ES-I3 (cell line): ENCODE data around the gene ACOT9.
"Not testable (repeated sequence)": the region's sequence is repeated elsewhere in the genome, so short reads cannot be mapped to it uniquely, and the experiment has no call there.

ENCODE experiments used
- H3K36me3 ChIP-seq: 2 replicates; pipeline ENCODE4 v1.6.1; 2013; ENCODE audit warnings: mild to moderate bottlenecking, low read length, control low read depth, moderate library complexity; ENCODE audit not compliant: insufficient read depth
- H3K4me1 ChIP-seq: 2 replicates; pipeline ENCODE4 v1.6.1; 2013; ENCODE audit warnings: mild to moderate bottlenecking, control low read depth, low read length; ENCODE audit not compliant: insufficient read depth
- H3K9ac ChIP-seq: 2 replicates; pipeline ENCODE4 v1.6.1; 2013; ENCODE audit warnings: low read depth, mild to moderate bottlenecking, low read length, moderate library complexity
- H3K9me3 ChIP-seq: 2 replicates; pipeline ENCODE4 v1.6.1; 2013; ENCODE audit warnings: mild to moderate bottlenecking, low read length, moderate library complexity; ENCODE audit not compliant: control insufficient read depth, insufficient read depth

ACOT9 gene

GRCh38 chrX:23782455-23782854 is 39.4 kb upstream of the ACOT9 start:
- peaks cover 11% of the 10 kb centered on the region for H3K4me1 ChIP-seq
- no peaks in the 10 kb centered on the region for H3K9me3 ChIP-seq
- peaks cover 3% of the 10 kb centered on the region; the same call in 1 of the 2 replicates for H3K36me3 ChIP-seq
- H3K9ac ChIP-seq: peak overlapping the region; percentile 53; the same call in 1 of the 2 replicates

DNA sequence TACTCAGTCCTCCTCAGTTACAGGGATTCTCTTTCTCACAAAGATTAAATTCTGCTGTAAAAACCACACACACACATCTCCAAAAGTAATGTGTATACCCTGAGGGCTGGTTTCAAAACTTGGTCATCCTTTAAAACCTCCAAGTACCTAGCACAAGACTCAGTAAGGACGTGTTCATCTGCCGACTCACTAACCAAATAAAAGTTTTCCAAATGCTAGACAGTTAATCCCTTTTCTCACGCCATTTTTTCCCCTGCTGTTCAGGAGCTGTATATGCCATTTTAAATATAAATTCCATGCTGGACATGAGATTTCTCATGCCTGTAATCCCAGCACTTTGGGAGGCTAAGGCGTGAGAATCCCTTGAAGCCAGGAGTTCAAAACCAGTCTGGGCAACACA is 35.9 kb upstream of the ACOT9 start:
- H3K4me1 ChIP-seq: peaks cover 11% of the 10 kb centered on the region
- H3K9me3 ChIP-seq: no peaks in the 10 kb centered on the region
- H3K36me3 ChIP-seq: no peaks in the 10 kb centered on the region
- H3K9ac ChIP-seq: no peak overlapping the region

DNA sequence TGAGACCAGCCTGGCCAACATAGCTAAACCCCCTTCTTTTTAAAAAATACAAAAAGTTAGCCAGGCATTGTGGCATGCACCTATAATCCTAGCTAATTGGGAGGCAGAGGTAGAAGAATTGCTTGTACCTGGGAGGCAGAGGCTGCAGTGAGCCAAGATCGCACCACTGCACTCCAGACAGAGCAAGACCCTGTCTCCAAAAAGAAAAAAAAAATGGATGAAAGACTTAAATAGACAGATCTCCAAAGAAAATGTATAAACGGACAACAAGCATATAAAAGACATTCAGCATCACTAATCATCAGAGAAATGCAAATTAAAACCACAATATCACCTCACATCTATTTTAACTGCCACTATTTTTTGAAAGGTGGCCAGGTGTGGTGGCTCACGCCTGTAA is 33.3 kb upstream of the ACOT9 start:
- Histone ChIP-seq H3K9ac (no peak overlapping the region), H3K36me3 (no peaks in the 10 kb centered on the region), H3K9me3 (no peaks in the 10 kb centered on the region), H3K4me1 (0 out of 2 replicates have a peak, but pooled peaks cover 4% of the 10 kb centered on the region)

DNA sequence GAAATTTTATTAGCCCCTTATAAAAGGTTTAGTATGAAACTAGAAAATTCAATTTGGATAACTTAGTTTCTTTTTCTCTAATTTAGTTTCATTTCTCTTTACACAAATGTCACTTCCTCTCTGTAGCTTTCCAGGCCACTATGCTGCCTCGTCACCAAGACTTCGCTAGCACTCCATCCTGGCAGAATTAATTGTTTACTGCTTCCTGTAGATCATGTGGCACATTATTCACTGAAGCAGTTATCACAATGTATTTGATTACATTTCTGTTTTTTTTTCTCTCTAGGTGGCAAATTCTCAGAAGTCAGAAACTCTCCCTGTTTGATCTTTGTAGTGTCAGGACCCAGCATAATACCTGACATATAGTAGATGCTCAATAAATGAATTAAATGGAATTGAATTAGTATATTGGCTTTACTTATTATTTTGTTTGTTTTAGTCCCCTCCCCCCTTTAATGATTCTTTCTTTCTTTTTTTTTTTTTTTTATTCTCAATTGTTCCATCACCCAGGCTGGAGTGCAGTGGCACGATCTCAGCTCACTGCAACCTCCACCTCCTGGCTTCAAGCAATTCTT is 30.6 kb upstream of the ACOT9 start:
- no peaks in the 10 kb centered on the region for H3K4me1 ChIP-seq
- H3K9ac ChIP-seq: no peak overlapping the region
- H3K36me3 ChIP-seq: no peaks in the 10 kb centered on the region
- H3K9me3 ChIP-seq: no peaks in the 10 kb centered on the region

- not testable (repeated sequence) for H3K36me3 ChIP-seq, H3K9me3 ChIP-seq, H3K9ac ChIP-seq, H3K4me1 ChIP-seq
Observed at GRCh38 chrX:23771086-23771485, 28.0 kb upstream of the ACOT9 start.

- Histone ChIP-seq H3K4me1 (no peaks in the 10 kb centered on the region), H3K9ac (no peak overlapping the region), H3K9me3 (no peaks in the 10 kb centered on the region), H3K36me3 (no peaks in the 10 kb centered on the region)
Observed at GRCh38 chrX:23770142-23770541, 27.1 kb upstream of the ACOT9 start.

DNA sequence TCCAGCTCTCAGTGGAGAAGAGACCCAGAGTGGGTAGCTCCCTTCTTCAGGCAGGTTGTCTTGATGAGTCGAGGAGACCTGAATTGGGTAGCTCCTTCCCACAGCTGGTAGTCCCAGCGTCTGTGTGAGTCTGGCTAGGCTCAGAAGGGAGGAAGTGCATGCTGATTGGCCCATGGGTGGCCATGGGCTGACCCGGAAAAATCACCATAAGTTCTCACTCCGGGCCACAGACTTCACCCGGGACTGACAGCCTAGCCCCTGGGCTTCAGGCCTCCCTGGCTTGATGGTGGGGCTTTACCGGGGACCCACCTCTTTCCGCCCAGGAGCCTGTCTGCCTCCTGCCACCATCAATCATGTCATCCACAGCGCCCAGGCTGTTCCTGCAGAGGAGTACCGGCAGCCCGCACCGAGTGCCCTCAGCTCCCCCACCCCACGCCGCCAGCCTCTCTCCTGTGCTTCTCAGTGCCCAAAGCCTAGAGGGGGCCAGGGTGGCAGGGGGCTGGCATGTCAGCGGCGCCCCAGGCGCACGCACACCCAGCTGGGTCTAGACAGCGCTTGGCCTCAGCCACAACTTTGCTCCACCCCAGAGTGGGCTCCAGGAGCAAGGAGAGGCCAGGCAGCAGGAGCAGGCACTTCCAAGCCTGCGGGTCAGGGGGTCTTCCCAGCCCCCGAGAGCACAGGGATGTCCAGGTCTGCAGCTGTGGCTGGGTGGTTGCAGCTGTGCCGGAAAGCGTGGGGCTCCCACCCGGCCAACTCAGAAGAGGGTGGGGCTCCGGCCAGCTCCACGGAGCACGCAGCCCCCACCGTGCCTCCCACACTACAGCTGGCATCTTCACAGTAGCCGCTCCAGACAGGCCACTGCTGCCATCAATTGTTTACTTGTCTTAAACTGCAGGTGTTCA is 23.8 kb upstream of the ACOT9 start:
- Histone ChIP-seq H3K4me1 (0 out of 2 replicates have a peak, but pooled peaks cover 4% of the 10 kb centered on the region), H3K9me3 (no peaks in the 10 kb centered on the region), H3K9ac (no peak overlapping the region), H3K36me3 (no peaks in the 10 kb centered on the region)

- Histone ChIP-seq H3K36me3 (no peaks in the 10 kb centered on the region), H3K9me3 (no peaks in the 10 kb centered on the region), H3K9ac (no peak overlapping the region), H3K4me1 (0 out of 2 replicates have a peak, but pooled peaks cover 4% of the 10 kb centered on the region)
Observed at GRCh38 chrX:23765868-23766267, 22.8 kb upstream of the ACOT9 start.

- H3K4me1 ChIP-seq: 0 out of 2 replicates have a peak, but pooled peaks cover 4% of the 10 kb centered on the region
- no peaks in the 10 kb centered on the region for H3K36me3 ChIP-seq
- H3K9ac ChIP-seq: no peak overlapping the region
- no peaks in the 10 kb centered on the region for H3K9me3 ChIP-seq
Observed at GRCh38 chrX:23765449-23765848, 22.4 kb upstream of the ACOT9 start.

GRCh38 chrX:23764188-23764984 is 21.3 kb upstream of the ACOT9 start:
- Histone ChIP-seq H3K36me3 (no peaks in the 10 kb centered on the region), H3K9me3 (no peaks in the 10 kb centered on the region), H3K4me1 (0 out of 2 replicates have a peak, but pooled peaks cover 4% of the 10 kb centered on the region), H3K9ac (no peak overlapping the region)

GRCh38 chrX:23759821-23760220 is 16.7 kb upstream of the ACOT9 start:
- H3K9me3 ChIP-seq: no peaks in the 10 kb centered on the region
- no peak overlapping the region for H3K9ac ChIP-seq
- H3K36me3 ChIP-seq: no peaks in the 10 kb centered on the region
- H3K4me1 ChIP-seq: 0 out of 2 replicates have a peak, but pooled peaks cover 4% of the 10 kb centered on the region

GRCh38 chrX:23756165-23756564 is 13.1 kb upstream of the ACOT9 start:
- no peaks in the 10 kb centered on the region for H3K36me3 ChIP-seq
- no peak overlapping the region for H3K9ac ChIP-seq
- no peaks in the 10 kb centered on the region for H3K9me3 ChIP-seq
- H3K4me1 ChIP-seq: no peaks in the 10 kb centered on the region

DNA sequence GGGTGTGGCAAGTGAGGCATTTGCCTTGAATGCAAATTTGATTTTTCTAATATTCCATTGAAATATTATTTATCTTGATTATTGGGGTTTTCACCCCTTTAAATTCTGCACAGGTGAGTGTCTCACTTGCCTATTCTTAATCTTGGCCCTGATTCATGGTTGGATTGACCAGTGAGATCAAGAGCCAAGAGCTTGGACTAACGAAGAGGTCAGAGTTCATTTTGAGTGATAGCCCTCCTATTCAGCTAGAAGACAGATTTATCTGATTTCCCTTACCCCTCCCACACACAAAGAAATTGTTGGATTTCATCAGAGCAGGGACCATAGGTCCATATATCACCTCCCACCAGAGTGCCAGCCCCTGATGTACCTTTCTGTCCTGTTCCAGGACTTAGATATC is 11.6 kb upstream of the ACOT9 start:
- Histone ChIP-seq H3K9ac (no peak overlapping the region), H3K9me3 (no peaks in the 10 kb centered on the region), H3K4me1 (no peaks in the 10 kb centered on the region), H3K36me3 (no peaks in the 10 kb centered on the region)

- no peak overlapping the region for H3K9ac ChIP-seq
- H3K9me3 ChIP-seq: no peaks in the 10 kb centered on the region
- no peaks in the 10 kb centered on the region for H3K4me1 ChIP-seq
- no peaks in the 10 kb centered on the region for H3K36me3 ChIP-seq
Observed at GRCh38 chrX:23752740-23753415, 9.8 kb upstream of the ACOT9 start.
